ENCODE data around the gene OVOL1. TPM values are rescaled to one million over a fixed set of nuclear protein-coding genes. Genes with fewer than 3 reads are reported as not detected.

The OVOL1 gene
- total RNA-seq, 2 experiments from 2014 or later = not detected

- POLR2A ChIA-PET = interaction anchor here (0.6 kb wide), 1 partner anchor 193 kb away, joined by 3 read pairs; no protein-coding TSS in a partner anchor
- H3K79me2 ChIP-seq (ENCODE audit: insufficient read depth, low read depth, low read length) = no peaks in the 10 kb centered on the region
- no peaks in the 10 kb centered on the region for H4K20me1 ChIP-seq (ENCODE audit: insufficient read depth, low read length)
- no peaks in the 10 kb centered on the region for H3K36me3 ChIP-seq (ENCODE audit: insufficient read depth, low read length)
- no peak for DNase-seq (ENCODE audit: low spot score)
- intact Hi-C loops (cut with micrococcal nuclease; ENCODE audit: unreplicated experiment) = no loop called here
- TF ChIP-seq CTCF (conservative IDR thresholded peaks at IDR 0.05; ENCODE audit: low read length) (no peak), EZH2phosphoT487 (IDR thresholded peaks at IDR 0.05; ENCODE audit: borderline replicate concordance, low read depth, low read length) (no peak)
- H3K9me2 ChIP-seq (ENCODE audit: insufficient read depth, low read length) = no peaks in the 10 kb centered on the region
- no peak overlapping the region for H3K4me2 ChIP-seq (ENCODE audit: low read length)
- CTCF ChIA-PET (ENCODE audit: unreplicated experiment) = interaction anchor here (0.6 kb wide), 1 partner anchor 76 kb away, joined by 3 read pairs; no protein-coding TSS in a partner anchor
- H3K27ac ChIP-seq (ENCODE audit: low read depth, low read length, poor library complexity, severe bottlenecking) = no peak overlapping the region
- H2AFZ ChIP-seq (ENCODE audit: low read length) = no peak overlapping the region
- peaks cover 5% of the 10 kb centered on the region for H3K4me1 ChIP-seq (ENCODE audit: insufficient read depth, low read length, poor library complexity, severe bottlenecking)
- H3K4me3 ChIP-seq (ENCODE audit: low read depth, low read length, poor library complexity, severe bottlenecking) = no peak overlapping the region
- BruUV-seq (replicated peaks) = no TSS peak
- no peaks in the 10 kb centered on the region for H3K9me3 ChIP-seq (ENCODE audit: low read length)
Measured at GRCh38 chr11:65796726-65797601, 10.1 kb downstream of the OVOL1 start.

- intact Hi-C loops (cut with micrococcal nuclease; ENCODE audit: unreplicated experiment) = no loop called here
- Histone ChIP-seq H3K79me2 (ENCODE audit: insufficient read depth, low read depth, low read length) (no peaks in the 10 kb centered on the region), H3K36me3 (ENCODE audit: insufficient read depth, low read length) (no peaks in the 10 kb centered on the region), H4K20me1 (ENCODE audit: insufficient read depth, low read length) (no peaks in the 10 kb centered on the region), H3K9me2 (ENCODE audit: insufficient read depth, low read length) (no peaks in the 10 kb centered on the region), H3K9me3 (ENCODE audit: low read length) (no peaks in the 10 kb centered on the region), H3K4me2 (ENCODE audit: low read length) (no peak overlapping the region), H3K4me1 (ENCODE audit: insufficient read depth, low read length, poor library complexity, severe bottlenecking) (peaks cover 2% of the 10 kb centered on the region), H3K4me3 (ENCODE audit: low read depth, low read length, poor library complexity, severe bottlenecking) (no peak overlapping the region), H3K27ac (ENCODE audit: low read depth, low read length, poor library complexity, severe bottlenecking) (no peak overlapping the region), H2AFZ (ENCODE audit: low read length) (no peak overlapping the region)
- POLR2A ChIA-PET = no interaction called here
- TF ChIP-seq EZH2phosphoT487 (IDR thresholded peaks at IDR 0.05; ENCODE audit: borderline replicate concordance, low read depth, low read length) (no peak), CTCF (conservative IDR thresholded peaks at IDR 0.05; ENCODE audit: low read length) (no peak)
- no peak for DNase-seq (ENCODE audit: low spot score)
- no TSS peak for BruUV-seq (replicated peaks)
- CTCF ChIA-PET (ENCODE audit: unreplicated experiment) = interaction anchor here (0.6 kb wide), 1 partner anchor 90 kb away, joined by 4 read pairs; no protein-coding TSS in a partner anchor
Measured at GRCh38 chr11:65797711-65798110, 10.8 kb downstream of the OVOL1 start.

- Histone ChIP-seq H3K9me2 (ENCODE audit: insufficient read depth, low read length) (no peaks in the 10 kb centered on the region), H3K79me2 (ENCODE audit: insufficient read depth, low read depth, low read length) (no peaks in the 10 kb centered on the region), H3K36me3 (ENCODE audit: insufficient read depth, low read length) (no peaks in the 10 kb centered on the region), H4K20me1 (ENCODE audit: insufficient read depth, low read length) (no peaks in the 10 kb centered on the region), H3K4me1 (ENCODE audit: insufficient read depth, low read length, poor library complexity, severe bottlenecking) (peaks cover 6% of the 10 kb centered on the region), H3K4me3 (ENCODE audit: low read depth, low read length, poor library complexity, severe bottlenecking) (no peak overlapping the region), H3K27ac (ENCODE audit: low read depth, low read length, poor library complexity, severe bottlenecking) (no peak overlapping the region), H3K9me3 (ENCODE audit: low read length) (no peaks in the 10 kb centered on the region), H2AFZ (ENCODE audit: low read length) (no peak overlapping the region), H3K4me2 (ENCODE audit: low read length) (no peak overlapping the region)
- CTCF ChIA-PET (ENCODE audit: unreplicated experiment) = no interaction called here
- no peak for TF ChIP-seq CTCF (conservative IDR thresholded peaks at IDR 0.05; ENCODE audit: low read length)
- no peak for TF ChIP-seq EZH2phosphoT487 (IDR thresholded peaks at IDR 0.05; ENCODE audit: borderline replicate concordance, low read depth, low read length)
- no TSS peak for BruUV-seq (replicated peaks)
- no peak for DNase-seq (ENCODE audit: low spot score)
- intact Hi-C loops (cut with micrococcal nuclease; ENCODE audit: unreplicated experiment) = no loop called here
- POLR2A ChIA-PET = interaction anchor here (0.9 kb wide), 1 partner anchor 19 kb away, joined by 3 read pairs; no protein-coding TSS in a partner anchor
Measured at GRCh38 chr11:65798882-65799281, 12.0 kb downstream of the OVOL1 start.

Measured in OCI-LY7 (cell line).